ENCODE measurements around the gene SPNS2. TPM values are rescaled to one million over a fixed set of nuclear protein-coding genes. Genes with fewer than 3 reads are reported as not detected.

SPNS2 gene
- total RNA-seq, 1 donor from 2014 or later, result 0.70 TPM

DNA sequence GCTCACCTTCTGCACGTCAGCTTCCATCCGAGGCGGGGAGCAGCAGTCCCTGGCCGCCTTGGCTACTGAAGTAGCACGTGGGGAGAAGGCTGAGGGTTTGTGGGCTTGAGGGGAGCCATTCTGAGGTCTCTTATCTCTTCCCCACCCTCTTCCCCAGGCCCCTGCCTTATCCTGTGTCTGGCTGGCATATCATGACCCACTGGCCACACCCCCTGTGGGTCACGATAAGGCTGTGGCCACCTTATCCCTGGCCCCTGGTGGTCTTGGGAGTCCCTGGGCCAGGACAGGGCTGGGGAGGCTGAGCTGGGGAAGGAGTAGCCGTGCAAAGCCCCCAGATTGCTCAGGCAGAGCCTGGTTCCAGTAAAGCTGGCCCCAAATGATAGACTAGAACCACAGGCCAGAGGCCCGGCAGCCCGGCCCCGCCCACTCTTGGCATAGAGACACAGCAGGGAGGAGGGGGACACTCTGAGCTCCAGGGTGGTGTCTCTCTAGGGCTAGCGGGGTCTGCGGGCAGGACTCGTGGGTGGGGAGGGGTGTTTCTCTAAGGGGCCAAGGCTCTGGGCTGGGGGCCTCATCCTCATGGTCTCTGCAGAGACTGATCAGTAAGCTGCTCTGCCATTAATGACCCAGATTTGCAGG lies 7.6 kb downstream of the SPNS2 start:
- no peaks in the 10 kb centered on the region for H3K36me3 Mint-ChIP-seq (ENCODE audit: low read depth)
- no peak overlapping the region for H3K4me3 Mint-ChIP-seq (ENCODE audit: unreplicated experiment)
- no peaks in the 10 kb centered on the region for H3K9me3 Mint-ChIP-seq (ENCODE audit: low read depth)
- DNase-seq (ENCODE audit: low spot score), result no peak
- peaks cover 25% of the 10 kb centered on the region for H3K27me3 Mint-ChIP-seq (ENCODE audit: low read depth)
- no peak overlapping the region for H3K27ac Mint-ChIP-seq (ENCODE audit: unreplicated experiment)
- H3K4me1 Mint-ChIP-seq (ENCODE audit: low read depth), result no peaks in the 10 kb centered on the region
- TF ChIP-seq, protein P1, sequence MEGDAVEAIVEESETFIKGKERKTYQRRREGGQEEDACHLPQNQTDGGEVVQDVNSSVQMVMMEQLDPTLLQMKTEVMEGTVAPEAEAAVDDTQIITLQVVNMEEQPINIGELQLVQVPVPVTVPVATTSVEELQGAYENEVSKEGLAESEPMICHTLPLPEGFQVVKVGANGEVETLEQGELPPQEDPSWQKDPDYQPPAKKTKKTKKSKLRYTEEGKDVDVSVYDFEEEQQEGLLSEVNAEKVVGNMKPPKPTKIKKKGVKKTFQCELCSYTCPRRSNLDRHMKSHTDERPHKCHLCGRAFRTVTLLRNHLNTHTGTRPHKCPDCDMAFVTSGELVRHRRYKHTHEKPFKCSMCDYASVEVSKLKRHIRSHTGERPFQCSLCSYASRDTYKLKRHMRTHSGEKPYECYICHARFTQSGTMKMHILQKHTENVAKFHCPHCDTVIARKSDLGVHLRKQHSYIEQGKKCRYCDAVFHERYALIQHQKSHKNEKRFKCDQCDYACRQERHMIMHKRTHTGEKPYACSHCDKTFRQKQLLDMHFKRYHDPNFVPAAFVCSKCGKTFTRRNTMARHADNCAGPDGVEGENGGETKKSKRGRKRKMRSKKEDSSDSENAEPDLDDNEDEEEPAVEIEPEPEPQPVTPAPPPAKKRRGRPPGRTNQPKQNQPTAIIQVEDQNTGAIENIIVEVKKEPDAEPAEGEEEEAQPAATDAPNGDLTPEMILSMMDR (IDR thresholded peaks at IDR 0.05), result no peak

DNA sequence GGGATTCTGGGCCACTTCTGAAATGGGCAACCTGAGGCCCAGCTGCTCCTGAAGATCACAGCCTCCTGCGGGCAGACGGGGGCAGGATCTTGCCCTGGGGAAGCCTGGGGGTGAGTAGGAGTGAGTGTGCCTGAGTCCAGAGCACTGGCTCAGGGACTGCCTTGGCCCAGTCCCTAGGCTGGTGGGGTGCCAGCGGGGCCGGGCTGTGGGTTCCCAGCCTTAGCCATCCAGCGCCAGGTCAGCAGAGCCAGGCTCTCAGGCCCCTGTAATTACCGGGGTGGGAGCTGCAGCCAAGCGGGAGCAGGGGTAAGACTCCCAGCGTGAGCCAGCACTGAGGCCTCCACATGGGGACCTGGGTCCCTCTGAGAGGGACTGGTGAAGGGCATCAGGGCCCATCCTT lies 8.2 kb downstream of the SPNS2 start:
- H3K4me1 Mint-ChIP-seq (ENCODE audit: low read depth), result no peaks in the 10 kb centered on the region
- H3K36me3 Mint-ChIP-seq (ENCODE audit: low read depth), result no peaks in the 10 kb centered on the region
- no peak for DNase-seq (ENCODE audit: low spot score)
- no peak overlapping the region for H3K4me3 Mint-ChIP-seq (ENCODE audit: unreplicated experiment)
- no peak overlapping the region for H3K27ac Mint-ChIP-seq (ENCODE audit: unreplicated experiment)
- peaks cover 24% of the 10 kb centered on the region for H3K27me3 Mint-ChIP-seq (ENCODE audit: low read depth)
- H3K9me3 Mint-ChIP-seq (ENCODE audit: low read depth), result no peaks in the 10 kb centered on the region
- TF ChIP-seq, protein P1 (IDR thresholded peaks at IDR 0.05), result no peak

DNA sequence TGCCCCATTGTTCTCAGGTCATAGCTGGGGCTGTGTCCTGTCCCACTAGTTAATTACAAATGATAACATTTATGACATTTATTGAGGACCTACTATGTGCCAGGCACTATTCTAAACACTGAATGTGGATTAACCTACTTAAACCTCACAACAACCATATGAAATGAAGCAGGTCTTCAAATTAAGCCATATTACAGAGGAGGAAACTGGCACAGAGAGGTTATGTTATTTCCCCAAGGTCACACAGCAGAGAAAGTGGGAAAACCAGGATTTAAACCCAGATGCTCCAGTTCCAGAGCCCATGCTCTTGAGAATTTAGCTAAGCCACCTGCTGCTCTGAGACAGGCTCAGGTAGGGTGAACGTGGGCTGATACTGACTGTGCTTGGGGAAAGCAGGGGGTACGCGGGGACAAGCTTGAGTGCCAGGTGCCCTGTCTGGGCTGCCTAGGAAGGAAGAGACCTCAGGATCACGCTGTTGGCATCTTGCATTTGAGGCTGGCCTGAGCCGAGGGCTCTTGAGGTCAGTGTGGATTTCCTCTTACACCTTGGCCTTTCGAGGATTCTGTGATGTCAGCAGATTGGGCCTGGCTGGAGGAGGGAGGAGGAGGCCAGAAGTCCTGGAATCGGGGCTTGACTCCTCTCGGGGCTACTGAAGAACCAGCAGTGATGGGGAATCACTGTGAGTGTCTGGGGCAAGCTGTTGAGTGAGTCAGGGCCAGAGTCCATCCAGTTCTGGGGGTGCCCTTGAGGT lies 8.9 kb downstream of the SPNS2 start:
- TF ChIP-seq, protein P1 (IDR thresholded peaks at IDR 0.05), result no peak
- H3K36me3 Mint-ChIP-seq (ENCODE audit: low read depth), result no peaks in the 10 kb centered on the region
- H3K9me3 Mint-ChIP-seq (ENCODE audit: low read depth), result no peaks in the 10 kb centered on the region
- peaks cover 21% of the 10 kb centered on the region for H3K27me3 Mint-ChIP-seq (ENCODE audit: low read depth)
- no peak overlapping the region for H3K4me3 Mint-ChIP-seq (ENCODE audit: unreplicated experiment)
- H3K4me1 Mint-ChIP-seq (ENCODE audit: low read depth), result no peaks in the 10 kb centered on the region
- no peak overlapping the region for H3K27ac Mint-ChIP-seq (ENCODE audit: unreplicated experiment)
- DNase-seq (ENCODE audit: low spot score), result no peak

DNA sequence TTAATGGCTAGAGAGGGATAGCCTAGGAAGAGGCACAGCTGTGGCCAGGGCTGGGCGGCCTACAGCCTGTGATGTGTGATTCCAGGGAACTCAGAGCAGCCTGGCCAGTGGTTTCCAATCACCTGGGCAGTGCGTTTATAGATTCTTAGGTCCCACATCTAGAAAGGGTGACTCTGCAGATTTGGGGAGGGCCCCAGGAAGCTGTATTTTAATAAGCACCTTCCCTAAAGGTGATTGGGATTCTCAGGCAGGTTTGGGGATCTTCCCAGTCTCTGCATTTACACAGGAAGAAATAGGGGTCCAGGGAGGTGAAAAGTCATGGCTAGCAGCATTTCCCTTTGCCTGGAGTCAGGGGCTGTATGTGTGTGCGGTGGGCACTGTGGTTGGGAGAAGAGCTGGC lies 9.5 kb downstream of the SPNS2 start:
- H3K36me3 Mint-ChIP-seq (ENCODE audit: low read depth), result no peaks in the 10 kb centered on the region
- peaks cover 16% of the 10 kb centered on the region for H3K27me3 Mint-ChIP-seq (ENCODE audit: low read depth)
- no peak overlapping the region for H3K27ac Mint-ChIP-seq (ENCODE audit: unreplicated experiment)
- TF ChIP-seq, protein P1 (IDR thresholded peaks at IDR 0.05), result no peak
- H3K4me1 Mint-ChIP-seq (ENCODE audit: low read depth), result no peaks in the 10 kb centered on the region
- no peak for DNase-seq (ENCODE audit: low spot score)
- no peak overlapping the region for H3K4me3 Mint-ChIP-seq (ENCODE audit: unreplicated experiment)
- no peaks in the 10 kb centered on the region for H3K9me3 Mint-ChIP-seq (ENCODE audit: low read depth)

DNA sequence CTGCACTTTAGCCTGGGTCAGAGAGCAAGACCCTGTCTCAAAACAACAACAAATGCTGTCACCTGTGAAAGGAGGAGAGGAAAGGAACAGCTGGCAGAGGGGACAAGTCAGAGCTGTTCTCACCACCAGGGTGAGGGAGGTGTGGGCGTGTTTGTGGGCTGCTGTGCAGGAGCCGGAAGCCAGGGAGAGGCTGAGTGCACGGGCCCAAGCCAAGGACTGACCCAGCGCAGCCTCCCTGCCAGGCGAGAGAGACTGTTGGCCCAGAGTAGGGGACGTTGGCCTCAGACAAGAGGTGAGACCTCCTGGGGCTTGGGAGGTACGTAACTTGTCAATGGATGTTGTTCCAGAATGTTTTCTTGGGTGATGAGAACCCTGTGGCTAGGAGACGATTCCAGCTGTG lies 10.7 kb downstream of the SPNS2 start:
- H3K27me3 Mint-ChIP-seq (ENCODE audit: low read depth), result peaks cover 13% of the 10 kb centered on the region
- H3K27ac Mint-ChIP-seq (ENCODE audit: unreplicated experiment), result no peak overlapping the region
- no peak overlapping the region for H3K4me3 Mint-ChIP-seq (ENCODE audit: unreplicated experiment)
- TF ChIP-seq, protein P1 (IDR thresholded peaks at IDR 0.05), result no peak
- no peaks in the 10 kb centered on the region for H3K36me3 Mint-ChIP-seq (ENCODE audit: low read depth)
- DNase-seq (ENCODE audit: low spot score), result no peak
- H3K4me1 Mint-ChIP-seq (ENCODE audit: low read depth), result no peaks in the 10 kb centered on the region
- H3K9me3 Mint-ChIP-seq (ENCODE audit: low read depth), result no peaks in the 10 kb centered on the region

All from chondrocyte (in vitro differentiated cells).